Chondrocyte (in vitro differentiated cells): ENCODE measurements around the gene FAM234A. TPM values are rescaled to one million over a fixed set of nuclear protein-coding genes. Genes with fewer than 3 reads are reported as not detected.

ENCODE experiments used
- DNase-seq: peaks from one replicate; pipeline ENCODE4 v3.0.0; 2021; ENCODE audit warnings: mixed read lengths, low spot score
- H3K27ac Mint-ChIP-seq: one replicate; pipeline ENCODE4 v1.8.0; 2021; ENCODE audit warnings: mild to moderate bottlenecking, moderate library complexity, mixed read lengths; ENCODE audit not compliant: unreplicated experiment
- H3K27me3 Mint-ChIP-seq: 2 replicates; pipeline ENCODE4 v1.8.0; 2021; ENCODE audit warnings: low read depth, mixed read lengths
- H3K36me3 Mint-ChIP-seq: 2 replicates; pipeline ENCODE4 v1.8.0; 2021; ENCODE audit warnings: low read depth, mixed read lengths
- H3K4me1 Mint-ChIP-seq: 2 replicates; pipeline ENCODE4 v1.8.0; 2021; ENCODE audit warnings: low read depth, mild to moderate bottlenecking, mixed read lengths
- H3K4me3 Mint-ChIP-seq: one replicate; pipeline ENCODE4 v1.8.0; 2021; ENCODE audit warnings: mild to moderate bottlenecking, moderate library complexity, mixed read lengths; ENCODE audit not compliant: unreplicated experiment
- H3K9me3 Mint-ChIP-seq: 2 replicates; pipeline ENCODE4 v1.8.0; 2021; ENCODE audit warnings: low read depth, mixed read lengths
- total RNA-seq: library from RNA; stranded (reverse); gene quantifications from 3 replicates; pipeline ENCODE4 v1.2.1, GENCODE V29; 2021
- TF ChIP-seq, protein P1 (sequence below): fragments of 200-600 bp; sonication (generic); IDR thresholded peaks from 2 replicates; pipeline ENCODE4 v1.5.0; 2021; ENCODE audit warnings: antibody characterized with exemption, mild to moderate bottlenecking, moderate library complexity

The FAM234A gene
- total RNA-seq, 1 donor from 2014 or later = 122 TPM

DNA sequence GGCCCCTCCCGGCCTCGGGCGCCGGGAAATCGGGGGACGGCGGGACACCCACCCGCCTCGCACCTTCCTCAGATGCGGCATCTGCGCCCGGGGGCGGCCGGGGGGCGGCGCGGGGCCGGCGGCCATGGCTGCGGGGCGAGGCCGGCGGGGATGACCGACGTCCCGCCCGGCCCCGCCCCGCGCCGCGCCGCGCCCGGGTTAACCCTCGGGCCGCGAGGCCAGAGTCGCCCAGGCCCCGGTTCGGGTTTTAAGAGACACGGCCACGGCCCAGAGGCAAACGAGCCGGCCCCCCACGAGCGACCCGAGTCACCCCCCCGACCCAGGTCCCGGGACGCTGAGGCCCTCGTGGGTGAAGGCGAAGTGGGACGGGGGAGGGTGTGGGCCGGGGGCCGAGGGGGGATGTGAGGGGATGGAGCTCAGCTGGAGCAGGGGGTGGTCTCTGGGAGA lies 41.2 kb downstream of the FAM234A start, which contains the start of gene RGS11:
Gene RGS11, minus strand, starts transcription at position 159 of the 447 bp plus-strand sequence. Its CDS starts 33 bp downstream, at position 126.
- DNase-seq = no peak
- Mint-ChIP-seq H3K27ac (no peak within 1 kb of the TSS), H3K27me3 (no peaks in the 10 kb centered on the region), H3K9me3 (no peaks in the 10 kb centered on the region), H3K4me1 (peaks cover 5% of the 10 kb centered on the region), H3K4me3 (peak within 1 kb of the TSS; percentile 70), H3K36me3 (no peaks in the 10 kb centered on the region)
- TF ChIP-seq, protein P1, sequence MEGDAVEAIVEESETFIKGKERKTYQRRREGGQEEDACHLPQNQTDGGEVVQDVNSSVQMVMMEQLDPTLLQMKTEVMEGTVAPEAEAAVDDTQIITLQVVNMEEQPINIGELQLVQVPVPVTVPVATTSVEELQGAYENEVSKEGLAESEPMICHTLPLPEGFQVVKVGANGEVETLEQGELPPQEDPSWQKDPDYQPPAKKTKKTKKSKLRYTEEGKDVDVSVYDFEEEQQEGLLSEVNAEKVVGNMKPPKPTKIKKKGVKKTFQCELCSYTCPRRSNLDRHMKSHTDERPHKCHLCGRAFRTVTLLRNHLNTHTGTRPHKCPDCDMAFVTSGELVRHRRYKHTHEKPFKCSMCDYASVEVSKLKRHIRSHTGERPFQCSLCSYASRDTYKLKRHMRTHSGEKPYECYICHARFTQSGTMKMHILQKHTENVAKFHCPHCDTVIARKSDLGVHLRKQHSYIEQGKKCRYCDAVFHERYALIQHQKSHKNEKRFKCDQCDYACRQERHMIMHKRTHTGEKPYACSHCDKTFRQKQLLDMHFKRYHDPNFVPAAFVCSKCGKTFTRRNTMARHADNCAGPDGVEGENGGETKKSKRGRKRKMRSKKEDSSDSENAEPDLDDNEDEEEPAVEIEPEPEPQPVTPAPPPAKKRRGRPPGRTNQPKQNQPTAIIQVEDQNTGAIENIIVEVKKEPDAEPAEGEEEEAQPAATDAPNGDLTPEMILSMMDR = no peak

DNA sequence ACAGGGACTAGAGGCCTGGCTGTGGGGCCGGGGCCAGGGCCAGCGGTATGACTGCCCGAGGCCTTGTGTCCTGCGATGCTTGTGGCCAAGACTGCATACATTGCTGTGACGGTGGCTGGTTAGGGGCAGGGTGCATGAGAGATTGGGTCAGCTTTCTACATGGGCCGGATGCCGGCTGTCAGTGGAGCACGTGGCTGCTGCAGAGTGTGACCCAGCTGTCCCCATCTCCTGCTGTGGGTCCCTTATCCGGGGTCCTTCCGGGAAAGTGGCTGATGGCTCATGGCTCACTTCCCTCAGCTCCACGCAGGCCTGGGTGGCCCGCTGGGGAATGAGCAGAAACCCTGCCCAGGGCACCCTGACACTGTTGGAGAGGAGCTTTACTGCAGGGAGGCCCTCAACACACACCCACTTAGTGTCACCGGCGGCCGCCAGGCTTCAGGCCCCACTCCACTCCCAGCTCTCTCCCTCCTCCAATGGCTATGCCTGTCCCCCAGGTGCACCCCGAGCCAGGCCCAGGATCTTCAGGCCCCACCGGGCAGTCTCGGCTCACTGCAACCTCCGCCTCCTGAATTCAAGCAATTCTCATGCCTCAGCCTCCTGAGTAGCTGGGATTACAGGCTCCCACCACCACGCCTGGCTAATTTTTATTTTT lies 41.9 kb downstream of the FAM234A start:
- no peak overlapping the region for H3K27ac Mint-ChIP-seq
- H3K4me3 Mint-ChIP-seq = peak overlapping the region; percentile 70
- no peaks in the 10 kb centered on the region for H3K36me3 Mint-ChIP-seq
- DNase-seq = no peak
- no peaks in the 10 kb centered on the region for H3K9me3 Mint-ChIP-seq
- TF ChIP-seq, protein P1 = no peak
- peaks cover 5% of the 10 kb centered on the region for H3K4me1 Mint-ChIP-seq
- H3K27me3 Mint-ChIP-seq = no peaks in the 10 kb centered on the region

DNA sequence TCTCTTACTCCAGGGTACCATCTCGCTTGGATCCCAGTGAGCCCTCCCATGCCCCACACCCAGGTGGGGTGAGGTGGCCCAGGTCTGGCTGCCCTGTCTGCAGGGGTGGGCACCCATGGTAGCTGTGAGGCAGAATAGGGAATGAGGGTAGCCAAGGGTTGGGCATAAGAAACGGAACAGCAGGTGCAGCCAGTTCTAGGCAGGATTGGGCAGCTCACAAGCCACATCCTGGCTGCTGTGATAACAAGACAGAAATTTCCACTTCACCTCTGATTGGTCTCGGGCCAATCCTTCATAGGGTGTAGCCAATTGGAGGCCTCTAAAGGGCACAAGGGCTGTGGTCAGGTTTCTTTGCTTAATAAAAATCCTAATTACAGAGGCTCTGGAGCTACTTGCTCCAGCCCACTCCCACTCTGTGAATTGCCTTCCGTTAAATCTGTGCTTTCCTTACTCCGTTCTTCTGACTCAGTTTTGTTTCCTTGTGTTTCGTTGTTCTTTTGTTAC lies 44.3 kb downstream of the FAM234A start:
- Mint-ChIP-seq H3K36me3 (no peaks in the 10 kb centered on the region), H3K4me3 (no peak overlapping the region), H3K4me1 (peaks cover 5% of the 10 kb centered on the region), H3K27ac (no peak overlapping the region), H3K27me3 (no peaks in the 10 kb centered on the region), H3K9me3 (no peaks in the 10 kb centered on the region)
- DNase-seq = no peak
- TF ChIP-seq, protein P1 = no peak

DNA sequence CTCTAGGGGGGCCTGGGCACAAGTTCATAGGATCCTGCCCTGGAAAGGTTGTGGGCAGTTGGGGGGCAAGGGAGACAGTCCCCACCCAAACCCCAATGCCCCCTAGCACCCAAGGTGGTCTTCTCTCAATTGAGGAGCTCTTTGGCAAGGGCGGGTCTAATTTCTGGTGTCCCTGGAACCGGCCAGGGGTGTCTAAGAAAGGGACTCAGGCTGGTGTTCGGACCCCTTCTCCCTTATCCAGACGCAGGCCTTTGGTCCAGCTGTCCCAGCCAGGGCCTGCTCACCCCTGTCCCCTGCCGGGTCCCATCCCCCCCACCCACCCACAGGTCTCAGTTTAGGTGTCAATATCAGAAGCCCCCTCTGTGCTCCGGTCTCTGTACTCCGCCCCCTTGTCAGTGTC lies 44.9 kb downstream of the FAM234A start:
- Mint-ChIP-seq H3K9me3 (no peaks in the 10 kb centered on the region), H3K4me3 (peak overlapping the region; percentile 23), H3K27ac (no peak overlapping the region), H3K36me3 (no peaks in the 10 kb centered on the region), H3K4me1 (peaks cover 5% of the 10 kb centered on the region), H3K27me3 (no peaks in the 10 kb centered on the region)
- TF ChIP-seq, protein P1 = no peak
- DNase-seq = no peak

DNA sequence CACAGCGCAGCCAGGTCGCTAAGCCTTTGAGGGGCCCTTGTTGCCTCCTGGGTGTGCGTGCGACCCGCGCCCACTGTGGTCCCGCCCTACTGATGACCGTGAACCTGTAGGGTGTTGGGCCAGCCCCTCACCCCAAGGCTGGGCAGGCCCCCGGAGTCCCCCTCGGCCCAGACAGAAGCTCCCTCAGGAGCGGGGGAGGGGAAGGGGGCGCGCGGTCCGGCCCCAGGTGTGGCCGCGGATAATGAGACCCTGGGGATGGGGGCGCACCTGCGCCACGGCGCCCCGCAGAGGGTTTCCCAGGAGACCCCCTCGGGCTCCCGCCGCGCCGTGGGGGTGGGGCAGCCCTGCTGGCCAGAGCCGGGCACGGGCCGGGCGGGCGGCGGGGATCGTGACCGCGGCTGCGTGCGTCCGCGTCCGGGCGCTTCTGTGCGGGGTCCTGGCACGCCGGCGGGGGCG lies 45.4 kb downstream of the FAM234A start:
- Mint-ChIP-seq H3K27me3 (no peaks in the 10 kb centered on the region), H3K27ac (no peak overlapping the region), H3K4me3 (no peak overlapping the region), H3K9me3 (no peaks in the 10 kb centered on the region), H3K4me1 (peaks cover 4% of the 10 kb centered on the region), H3K36me3 (no peaks in the 10 kb centered on the region)
- TF ChIP-seq, protein P1 = no peak
- DNase-seq = no peak
